Mesothelial cell of epicardium (in vitro differentiated cells): ENCODE data around the gene OPRL1. TPM values are rescaled to one million over a fixed set of nuclear protein-coding genes. Genes with fewer than 3 reads are reported as not detected.

Experiments used
- DNase-seq, 2 experiments: peaks; one replicate each; pipeline ENCODE4 v3.0.0; 2021; ENCODE audit warnings: low spot score in 2 of 2; ENCODE audit not compliant: unreplicated experiment in 2 of 2
- H3K27ac Mint-ChIP-seq: 2 replicates; pipeline ENCODE4 v1.8.0; 2021; ENCODE audit warnings: mixed read lengths
- H3K27me3 Mint-ChIP-seq: 2 replicates; pipeline ENCODE4 v1.8.0; 2021; ENCODE audit warnings: low read depth, mixed read lengths
- H3K36me3 Mint-ChIP-seq: 2 replicates; pipeline ENCODE4 v1.8.0; 2021; ENCODE audit warnings: mixed read lengths
- H3K4me1 Mint-ChIP-seq: 2 replicates; pipeline ENCODE4 v1.8.0; 2021; ENCODE audit warnings: mixed read lengths
- H3K4me3 Mint-ChIP-seq: 2 replicates; pipeline ENCODE4 v1.8.0; 2021; ENCODE audit warnings: mild to moderate bottlenecking, moderate library complexity, mixed read lengths
- H3K9me3 Mint-ChIP-seq: 2 replicates; pipeline ENCODE4 v1.8.0; 2021; ENCODE audit warnings: mixed read lengths
- total RNA-seq: library from RNA; stranded (reverse); gene quantifications from 3 replicates; pipeline ENCODE4 v1.2.1, GENCODE V29; 2021
- TF ChIP-seq, protein P1 (sequence below): fragments of 200-600 bp; sonication (generic); IDR thresholded peaks from one replicate; pipeline ENCODE4 v1.5.0; 2021; ENCODE audit warnings: antibody characterized with exemption; ENCODE audit not compliant: unreplicated experiment

The OPRL1 gene
- total RNA-seq, 1 donor from 2014 or later, result 2.5 TPM

DNA sequence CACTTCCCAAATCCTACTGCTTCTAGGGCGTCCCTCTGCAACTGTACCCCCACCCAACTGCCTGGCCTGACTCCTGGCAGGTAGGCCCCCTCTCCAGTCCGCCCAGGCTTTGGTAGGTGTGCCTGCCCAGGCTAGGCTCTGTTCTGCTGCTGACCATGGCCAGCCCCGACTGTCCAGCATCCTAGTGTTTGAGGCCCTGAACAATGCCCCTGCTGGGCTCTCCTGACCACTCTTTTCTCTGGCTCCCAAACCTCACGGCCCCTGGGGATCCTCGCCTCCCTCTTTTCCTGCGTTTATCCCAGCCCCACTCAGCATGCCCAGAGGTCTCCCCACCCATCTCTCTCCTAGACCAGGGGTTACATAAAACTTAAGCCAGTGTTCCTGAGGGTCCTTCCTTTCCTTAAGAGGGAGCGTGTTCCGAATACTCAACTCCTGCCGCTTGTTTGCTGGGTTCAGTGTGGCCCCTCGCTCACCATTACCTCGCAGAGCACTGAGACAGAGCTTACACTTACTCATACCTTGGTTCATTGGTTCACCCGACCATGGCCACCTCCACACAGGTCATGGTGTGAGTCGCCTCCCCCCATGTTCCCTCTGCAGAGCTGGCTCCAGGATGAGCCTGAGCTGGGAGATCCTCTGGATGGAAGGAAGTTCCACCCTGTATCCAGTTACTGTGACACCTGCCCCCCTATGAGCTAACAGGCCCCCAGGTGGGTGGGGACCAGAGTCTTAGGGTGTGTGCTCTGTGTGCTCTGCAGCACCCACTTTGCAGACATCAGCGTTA, 63.3 kb downstream of the OPRL1 start:
- no peaks in the 10 kb centered on the region for H3K36me3 Mint-ChIP-seq
- H3K4me3 Mint-ChIP-seq, result no peak overlapping the region
- TF ChIP-seq, protein P1, sequence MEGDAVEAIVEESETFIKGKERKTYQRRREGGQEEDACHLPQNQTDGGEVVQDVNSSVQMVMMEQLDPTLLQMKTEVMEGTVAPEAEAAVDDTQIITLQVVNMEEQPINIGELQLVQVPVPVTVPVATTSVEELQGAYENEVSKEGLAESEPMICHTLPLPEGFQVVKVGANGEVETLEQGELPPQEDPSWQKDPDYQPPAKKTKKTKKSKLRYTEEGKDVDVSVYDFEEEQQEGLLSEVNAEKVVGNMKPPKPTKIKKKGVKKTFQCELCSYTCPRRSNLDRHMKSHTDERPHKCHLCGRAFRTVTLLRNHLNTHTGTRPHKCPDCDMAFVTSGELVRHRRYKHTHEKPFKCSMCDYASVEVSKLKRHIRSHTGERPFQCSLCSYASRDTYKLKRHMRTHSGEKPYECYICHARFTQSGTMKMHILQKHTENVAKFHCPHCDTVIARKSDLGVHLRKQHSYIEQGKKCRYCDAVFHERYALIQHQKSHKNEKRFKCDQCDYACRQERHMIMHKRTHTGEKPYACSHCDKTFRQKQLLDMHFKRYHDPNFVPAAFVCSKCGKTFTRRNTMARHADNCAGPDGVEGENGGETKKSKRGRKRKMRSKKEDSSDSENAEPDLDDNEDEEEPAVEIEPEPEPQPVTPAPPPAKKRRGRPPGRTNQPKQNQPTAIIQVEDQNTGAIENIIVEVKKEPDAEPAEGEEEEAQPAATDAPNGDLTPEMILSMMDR, result no peak
- peak in 1 of 2 experiments; percentile 11 for DNase-seq
- no peak overlapping the region for H3K27ac Mint-ChIP-seq
- H3K27me3 Mint-ChIP-seq, result peaks cover 37% of the 10 kb centered on the region
- H3K9me3 Mint-ChIP-seq, result peaks cover 10% of the 10 kb centered on the region
- no peaks in the 10 kb centered on the region for H3K4me1 Mint-ChIP-seq

DNA sequence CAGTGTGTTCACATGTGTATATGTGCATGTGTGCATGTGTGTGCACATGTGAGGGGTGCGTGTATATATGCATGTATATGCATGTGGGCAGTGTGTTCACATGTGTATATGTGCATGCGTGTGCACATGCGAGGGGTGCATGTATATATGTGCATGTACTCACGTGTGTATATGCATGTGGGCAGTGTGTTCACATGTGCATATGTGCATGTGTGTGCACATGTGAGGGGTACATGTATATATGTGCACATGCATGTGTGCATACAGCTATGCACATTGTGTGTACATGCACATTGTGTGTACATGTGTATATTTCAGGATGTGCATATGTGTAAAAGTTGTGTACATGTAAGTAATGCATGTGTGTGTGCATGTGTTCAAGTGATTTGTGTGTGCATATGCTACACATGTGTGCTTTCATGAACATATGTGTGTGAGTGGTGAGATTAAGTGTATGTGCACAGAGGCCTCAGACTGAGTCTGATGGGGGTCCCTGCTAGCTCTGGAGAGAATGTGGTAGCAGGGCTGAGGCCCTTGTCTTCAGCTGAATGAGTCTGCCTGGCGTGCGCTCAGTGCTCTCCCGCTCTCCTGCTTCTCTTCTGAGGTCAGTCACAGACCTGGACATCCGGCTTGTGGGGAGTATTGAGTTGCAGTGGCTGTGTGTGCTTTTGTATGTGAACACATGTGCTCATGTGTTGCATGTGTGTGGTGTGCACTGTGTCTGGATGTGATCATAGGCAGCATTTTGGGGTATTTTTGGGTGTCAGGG, 64.4 kb downstream of the OPRL1 start:
- TF ChIP-seq, protein P1, result no peak
- no peak overlapping the region for H3K4me3 Mint-ChIP-seq
- no peaks in the 10 kb centered on the region for H3K36me3 Mint-ChIP-seq

DNA sequence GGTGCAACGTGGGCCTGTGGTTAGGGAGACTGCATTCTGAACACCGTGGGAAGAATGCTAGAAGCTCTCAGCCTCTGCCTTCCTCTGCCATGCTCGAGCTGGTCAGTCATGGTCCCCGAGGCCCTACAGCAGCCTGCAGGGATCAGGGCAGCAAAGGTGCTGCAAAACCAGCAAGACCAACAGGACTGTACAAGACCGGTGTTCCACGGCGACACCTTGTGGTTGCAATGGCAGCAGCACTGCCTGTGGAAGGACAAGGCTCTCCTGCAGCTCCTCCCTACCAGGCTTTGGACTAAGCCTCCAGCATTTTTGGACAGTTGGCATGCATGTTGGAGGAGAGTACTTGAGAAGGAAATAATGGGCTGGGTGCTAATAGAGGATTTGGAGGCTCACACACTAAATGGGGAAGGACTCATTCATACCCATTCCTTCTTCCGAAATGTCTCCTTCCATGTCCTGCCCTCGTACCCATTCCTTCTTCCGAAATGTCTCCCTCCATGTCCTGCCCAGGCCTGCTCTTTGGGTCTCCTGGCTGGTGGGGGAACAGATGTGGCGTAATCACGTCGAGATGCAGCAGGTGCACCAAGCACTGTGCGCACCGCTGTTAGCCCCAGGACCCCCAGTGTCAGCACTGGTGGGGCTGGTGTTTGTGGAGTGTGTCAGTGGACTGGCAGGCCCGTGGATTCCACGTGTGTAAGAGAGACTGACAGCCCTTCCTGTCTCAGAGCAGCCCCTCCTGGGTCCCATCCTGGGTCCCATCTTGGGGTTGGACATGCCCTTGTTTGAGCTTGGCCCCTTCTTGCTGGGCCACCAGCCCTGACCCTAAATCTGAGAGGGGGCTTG, 65.8 kb downstream of the OPRL1 start:
- H3K27ac Mint-ChIP-seq, result no peak overlapping the region
- H3K9me3 Mint-ChIP-seq, result peaks cover 10% of the 10 kb centered on the region
- H3K4me1 Mint-ChIP-seq, result no peaks in the 10 kb centered on the region
- H3K36me3 Mint-ChIP-seq, result no peaks in the 10 kb centered on the region
- TF ChIP-seq, protein P1, result no peak
- H3K4me3 Mint-ChIP-seq, result no peak overlapping the region
- DNase-seq, result peak in 1 of 2 experiments; percentile 22
- H3K27me3 Mint-ChIP-seq, result peaks cover 32% of the 10 kb centered on the region

More for the DNA sequence above, 64.4 kb downstream of the OPRL1 start:
- Mint-ChIP-seq H3K27ac (no peak overlapping the region), H3K4me1 (no peaks in the 10 kb centered on the region), H3K27me3 (peaks cover 38% of the 10 kb centered on the region), H3K9me3 (peaks cover 10% of the 10 kb centered on the region)
- no peak for DNase-seq

DNA sequence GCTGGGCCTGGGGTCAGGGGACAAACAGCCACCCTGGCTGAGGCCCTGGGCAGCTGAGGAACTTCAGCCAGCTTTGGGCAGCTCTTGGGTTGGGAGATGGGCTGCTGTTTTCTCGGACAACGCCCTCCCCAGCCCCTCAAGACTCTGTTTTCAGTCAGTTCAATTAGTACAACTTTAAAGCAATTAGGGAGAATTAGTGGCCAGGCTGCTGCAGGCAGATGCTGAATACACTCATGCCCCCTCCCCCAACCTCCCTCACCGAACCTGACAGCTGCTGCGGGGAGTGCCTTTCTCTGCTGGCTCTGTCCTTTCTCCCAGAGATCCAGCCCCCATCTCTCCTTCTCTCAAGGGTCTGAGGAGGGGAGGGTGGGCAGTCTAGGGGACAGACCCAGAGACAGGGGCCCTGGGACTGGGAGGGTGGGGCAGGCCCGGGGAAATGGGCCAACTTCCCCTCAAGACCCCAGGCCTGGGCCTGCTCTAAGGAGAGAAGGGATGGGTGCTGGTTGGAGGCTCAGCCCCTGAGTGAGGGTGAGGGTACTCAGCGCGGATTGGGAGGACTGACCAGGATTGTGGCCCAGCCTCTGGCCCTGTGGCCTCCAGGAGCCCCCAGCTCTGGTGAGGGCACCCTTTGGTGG, 66.5 kb downstream of the OPRL1 start:
- Mint-ChIP-seq H3K4me1 (no peaks in the 10 kb centered on the region), H3K27ac (no peak overlapping the region), H3K9me3 (peaks cover 10% of the 10 kb centered on the region), H3K4me3 (no peak overlapping the region), H3K36me3 (no peaks in the 10 kb centered on the region), H3K27me3 (peaks cover 34% of the 10 kb centered on the region)
- TF ChIP-seq, protein P1, result no peak
- DNase-seq, result peak in 1 of 2 experiments; percentile 36

DNA sequence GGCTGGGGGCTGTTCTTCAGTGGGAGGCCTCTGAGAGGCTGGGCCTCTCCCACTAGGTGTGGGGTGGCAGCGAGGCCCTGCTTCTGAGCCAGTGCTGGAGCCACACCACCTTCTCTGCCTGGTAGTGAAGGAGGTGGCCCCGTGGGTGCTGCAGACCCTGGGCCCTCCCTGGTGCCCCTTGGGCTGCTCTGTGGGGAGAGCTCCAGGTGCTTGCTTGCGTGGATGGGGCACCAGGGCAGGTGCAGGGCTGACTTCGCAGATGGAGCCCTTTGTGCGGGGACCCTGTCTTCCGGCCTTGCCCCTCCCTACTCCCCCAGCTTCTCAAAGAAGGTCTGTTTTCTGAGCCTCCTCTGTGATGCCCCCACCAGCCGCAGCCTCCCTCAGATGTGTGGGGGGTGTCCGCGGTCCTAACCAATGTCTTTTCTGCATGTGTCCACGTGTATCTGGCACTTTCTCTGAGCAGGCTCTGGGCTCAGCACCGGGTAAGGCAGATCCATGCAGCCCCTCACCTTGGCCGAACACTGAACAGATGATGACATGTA, 67.1 kb downstream of the OPRL1 start:
- peaks cover 10% of the 10 kb centered on the region for H3K9me3 Mint-ChIP-seq
- peaks cover 33% of the 10 kb centered on the region for H3K27me3 Mint-ChIP-seq
- H3K4me3 Mint-ChIP-seq, result no peak overlapping the region
- H3K27ac Mint-ChIP-seq, result no peak overlapping the region
- TF ChIP-seq, protein P1, result no peak
- H3K36me3 Mint-ChIP-seq, result no peaks in the 10 kb centered on the region
- peaks cover 2% of the 10 kb centered on the region for H3K4me1 Mint-ChIP-seq
- no peak for DNase-seq
